GM18508 (cell line): ENCODE measurements around the gene PLEKHA6.

Experiments used
- ATAC-seq: cut with Tn5 transposase; IDR thresholded peaks from one replicate; pipeline ENCODE4 v1.9.1; 2021; ENCODE audit warnings: moderate number of reproducible peaks; ENCODE audit not compliant: insufficient read depth, unreplicated experiment

Gene PLEKHA6

GRCh38 chr1:204172404-204173029, 187.2 kb downstream of the PLEKHA6 start:
- no peak for ATAC-seq

- no peak for ATAC-seq
These were observed 188.0 kb downstream of the PLEKHA6 start for GRCh38 chr1:204171751-204172178.

GRCh38 chr1:204170494-204171155, 189.1 kb downstream of the PLEKHA6 start:
- ATAC-seq: no peak

GRCh38 chr1:204169858-204170257, 189.9 kb downstream of the PLEKHA6 start:
- no peak for ATAC-seq
